ENCODE measurements around the gene ZNF205.
A peak's percentile ranks its signal among the peaks of the same experiment; 100 is the strongest.

The ZNF205 gene

DNA sequence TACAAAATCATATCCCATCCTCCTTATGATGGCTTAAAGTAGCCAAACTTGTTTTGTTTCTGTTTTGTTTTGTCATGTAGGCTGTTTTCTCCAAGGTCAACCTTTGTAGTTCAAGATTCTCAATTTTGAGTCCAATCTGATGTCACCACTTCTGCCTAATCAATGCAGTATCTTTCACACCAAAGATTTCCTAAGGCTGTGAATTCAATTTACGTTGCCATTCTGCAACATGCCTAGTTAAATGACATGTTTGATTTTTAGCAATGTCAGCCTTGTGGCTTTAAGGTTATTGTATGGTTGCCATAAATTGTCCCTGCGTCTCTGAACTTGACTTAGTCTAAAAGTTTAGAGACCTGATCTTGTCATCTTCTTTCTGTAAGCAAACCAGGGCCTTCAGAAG is 42.8 kb downstream of the ZNF205 start:
- Histone ChIP-seq H3K27me3 (ENCODE audit: control insufficient read depth in 3 of 3, insufficient read depth in 3 of 3, low read depth in 1 of 3, low read length in 3 of 3) (peaks cover 0 to 15% (median 2%) of the 10 kb centered on the region in 3 experiments), H2AK5ac (ENCODE audit: low read depth, low read length) (no peak overlapping the region), H2BK15ac (ENCODE audit: low read length) (no peak overlapping the region), H3K36me3 (replicated peaks in 1 of 2; ENCODE audit: control insufficient read depth in 2 of 2, insufficient read depth in 2 of 2, low read length in 2 of 2) (no peaks in the 10 kb centered on the region), H3K27ac (replicated peaks; ENCODE audit: low read length) (no peak overlapping the region), H3K9ac (ENCODE audit: low read depth, low read length, poor library complexity) (no peak overlapping the region), H3K18ac (ENCODE audit: low read length) (no peak overlapping the region), H2AFZ (ENCODE audit: low read length) (no peak overlapping the region), H3K4me1 (ENCODE audit: control insufficient read depth in 2 of 2, insufficient read depth in 1 of 2, low read depth in 1 of 2, low read length in 2 of 2) (peaks cover 7 to 8% of the 10 kb centered on the region in 2 donors), H3K79me1 (ENCODE audit: low read depth, low read length) (no peaks in the 10 kb centered on the region), H3K4ac (ENCODE audit: low read length) (no peak overlapping the region), H3K4me2 (ENCODE audit: insufficient read depth, low read length, poor library complexity, severe bottlenecking) (no peak overlapping the region), H3K14ac (ENCODE audit: low read length) (no peak overlapping the region), H4K8ac (ENCODE audit: low read depth, low read length) (no peak overlapping the region), H4K91ac (ENCODE audit: low read depth, low read length, poor library complexity) (no peak overlapping the region), H3K23ac (ENCODE audit: low read depth, low read length, poor library complexity) (no peak overlapping the region), H3K9me3 (replicated peaks in 1 of 2; ENCODE audit: control insufficient read depth in 2 of 2, insufficient read depth in 1 of 2, low read depth in 1 of 2, low read length in 2 of 2) (peaks cover 0 to 2% of the 10 kb centered on the region in 2 donors), H2BK120ac (ENCODE audit: low read depth, low read length) (no peak overlapping the region), H3K4me3 (ENCODE audit: low read length in 2 of 2) (no peak overlapping the region), H2BK5ac (ENCODE audit: low read length) (no peak overlapping the region), H2BK12ac (ENCODE audit: low read length) (no peak overlapping the region)
- no peak for DNase-seq (ENCODE audit: low spot score)
- no CpG with 5 or more reads among the region's 2 CpGs for WGBS, 2 donors (ENCODE audit: extremely low coverage in 2 of 2, insufficient read length in 2 of 2, insufficient replicate concordance in 1 of 2)

DNA sequence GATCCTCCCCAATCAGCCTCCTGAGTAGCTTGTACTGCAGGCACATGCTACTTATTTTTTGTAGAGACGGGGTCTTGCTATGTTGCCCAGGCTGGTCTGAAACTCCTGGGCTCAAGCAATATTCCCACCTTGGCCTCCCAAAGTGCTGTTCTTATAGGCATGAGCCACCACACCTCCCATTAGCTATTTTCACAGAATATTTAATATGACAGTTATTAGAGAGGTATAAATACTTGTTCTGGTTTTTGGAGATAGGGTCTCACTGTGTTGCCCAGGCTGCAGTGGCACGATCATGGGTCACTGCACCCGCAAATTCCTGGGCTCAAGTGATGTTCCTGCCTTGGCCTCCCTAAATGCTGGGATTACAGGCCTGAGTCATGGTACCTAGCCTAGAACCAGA is 43.6 kb downstream of the ZNF205 start:
- H2AK5ac ChIP-seq (ENCODE audit: low read depth, low read length) = no peak overlapping the region
- no CpG with 5 or more reads among the region's 3 CpGs for WGBS, 2 donors (ENCODE audit: extremely low coverage in 2 of 2, insufficient read length in 2 of 2, insufficient replicate concordance in 1 of 2)
- H4K8ac ChIP-seq (ENCODE audit: low read depth, low read length) = no peak overlapping the region
- peaks cover 7 to 8% of the 10 kb centered on the region in 2 donors for H3K4me1 ChIP-seq (ENCODE audit: control insufficient read depth in 2 of 2, insufficient read depth in 1 of 2, low read depth in 1 of 2, low read length in 2 of 2)
- no peak overlapping the region for H2AFZ ChIP-seq (ENCODE audit: low read length)
- H2BK12ac ChIP-seq (ENCODE audit: low read length) = no peak overlapping the region
- no peak overlapping the region for H2BK120ac ChIP-seq (ENCODE audit: low read depth, low read length)
- no peak overlapping the region for H3K4me3 ChIP-seq (ENCODE audit: low read length in 2 of 2)
- no peak for DNase-seq (ENCODE audit: low spot score)
- H3K9ac ChIP-seq (ENCODE audit: low read depth, low read length, poor library complexity) = no peak overlapping the region
- H3K27ac ChIP-seq (replicated peaks; ENCODE audit: low read length) = no peak overlapping the region
- no peak overlapping the region for H3K18ac ChIP-seq (ENCODE audit: low read length)
- no peak overlapping the region for H3K4ac ChIP-seq (ENCODE audit: low read length)
- peak overlapping the region; percentile 65 for H3K23ac ChIP-seq (ENCODE audit: low read depth, low read length, poor library complexity)
- no peak overlapping the region for H3K14ac ChIP-seq (ENCODE audit: low read length)
- no peak overlapping the region for H3K4me2 ChIP-seq (ENCODE audit: insufficient read depth, low read length, poor library complexity, severe bottlenecking)
- peaks cover 0 to 15% (median 2%) of the 10 kb centered on the region in 3 experiments for H3K27me3 ChIP-seq (ENCODE audit: control insufficient read depth in 3 of 3, insufficient read depth in 3 of 3, low read depth in 1 of 3, low read length in 3 of 3)
- H2BK5ac ChIP-seq (ENCODE audit: low read length) = no peak overlapping the region
- no peak overlapping the region for H2BK15ac ChIP-seq (ENCODE audit: low read length)
- H4K91ac ChIP-seq (ENCODE audit: low read depth, low read length, poor library complexity) = no peak overlapping the region
- H3K36me3 ChIP-seq (replicated peaks in 1 of 2; ENCODE audit: control insufficient read depth in 2 of 2, insufficient read depth in 2 of 2, low read length in 2 of 2) = no peaks in the 10 kb centered on the region
- no peaks in the 10 kb centered on the region for H3K79me1 ChIP-seq (ENCODE audit: low read depth, low read length)
- peaks cover 0 to 2% of the 10 kb centered on the region in 2 donors for H3K9me3 ChIP-seq (replicated peaks in 1 of 2; ENCODE audit: control insufficient read depth in 2 of 2, insufficient read depth in 1 of 2, low read depth in 1 of 2, low read length in 2 of 2)

DNA sequence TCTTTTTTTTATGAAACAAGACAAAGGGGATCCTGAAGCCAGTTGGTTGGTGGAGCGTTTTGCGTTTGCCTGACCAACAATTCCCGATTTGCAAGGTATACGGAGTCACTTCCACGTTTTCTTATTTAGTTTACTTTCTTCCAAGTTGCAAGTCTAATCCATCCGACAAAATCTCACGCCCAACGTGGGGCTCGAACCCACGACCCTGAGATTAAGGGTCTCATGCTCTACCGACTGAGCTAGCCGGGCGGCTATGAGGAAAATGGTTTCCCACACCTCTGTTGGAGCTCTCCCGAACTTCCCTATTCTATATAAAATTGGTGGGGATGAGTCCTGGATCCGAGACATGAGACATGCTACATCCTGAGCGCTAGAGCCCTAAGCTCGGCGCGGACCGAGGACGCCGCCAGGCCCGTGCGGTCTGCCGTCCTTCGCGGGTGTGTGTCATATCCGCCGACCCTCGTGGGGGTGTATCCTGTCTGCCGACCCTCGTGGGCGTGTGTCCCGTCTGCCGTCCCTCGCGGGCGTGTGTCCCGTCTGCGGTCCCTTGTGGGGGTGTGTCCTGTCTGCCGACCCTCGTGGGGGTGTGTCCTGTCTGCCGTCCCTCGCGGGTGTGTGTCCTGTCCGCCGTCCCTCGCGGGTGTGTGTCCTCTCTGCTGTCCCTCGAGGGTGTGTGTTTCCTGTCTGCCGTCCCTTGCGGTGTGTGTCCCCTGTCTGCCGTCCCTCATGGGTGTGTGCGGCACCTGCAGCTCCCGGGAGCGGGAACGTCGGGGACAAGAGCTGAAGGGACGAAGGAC is 45.0 kb downstream of the ZNF205 start:
- Histone ChIP-seq H3K4me3 (ENCODE audit: low read length in 2 of 2) (peak overlapping the region; percentile 53 to 97), H3K36me3 (replicated peaks in 1 of 2; ENCODE audit: control insufficient read depth in 2 of 2, insufficient read depth in 2 of 2, low read length in 2 of 2) (no peaks in the 10 kb centered on the region), H3K18ac (ENCODE audit: low read length) (peak overlapping the region; percentile 90), H3K4me1 (ENCODE audit: control insufficient read depth in 2 of 2, insufficient read depth in 1 of 2, low read depth in 1 of 2, low read length in 2 of 2) (peaks cover 5 to 8% of the 10 kb centered on the region in 2 donors), H3K27ac (replicated peaks; ENCODE audit: low read length) (no peak overlapping the region), H3K9ac (ENCODE audit: low read depth, low read length, poor library complexity) (peak overlapping the region; percentile 95), H4K8ac (ENCODE audit: low read depth, low read length) (peak overlapping the region; percentile 65), H2BK12ac (ENCODE audit: low read length) (peak overlapping the region; percentile 22), H2AFZ (ENCODE audit: low read length) (peak overlapping the region; percentile 99), H4K91ac (ENCODE audit: low read depth, low read length, poor library complexity) (no peak overlapping the region), H2AK5ac (ENCODE audit: low read depth, low read length) (peak overlapping the region; percentile 95), H3K23ac (ENCODE audit: low read depth, low read length, poor library complexity) (peak overlapping the region; percentile 98), H3K14ac (ENCODE audit: low read length) (peak overlapping the region; percentile 97), H2BK120ac (ENCODE audit: low read depth, low read length) (peak overlapping the region; percentile 61), H3K4me2 (ENCODE audit: insufficient read depth, low read length, poor library complexity, severe bottlenecking) (peak overlapping the region; percentile 94), H3K79me1 (ENCODE audit: low read depth, low read length) (no peaks in the 10 kb centered on the region), H3K9me3 (replicated peaks in 1 of 2; ENCODE audit: control insufficient read depth in 2 of 2, insufficient read depth in 1 of 2, low read depth in 1 of 2, low read length in 2 of 2) (peaks cover 0 to 2% of the 10 kb centered on the region in 2 donors), H3K27me3 (ENCODE audit: control insufficient read depth in 3 of 3, insufficient read depth in 3 of 3, low read depth in 1 of 3, low read length in 3 of 3) (peaks cover 0 to 15% (median 2%) of the 10 kb centered on the region in 3 experiments), H3K4ac (ENCODE audit: low read length) (peak overlapping the region; percentile 37), H2BK5ac (ENCODE audit: low read length) (no peak overlapping the region), H2BK15ac (ENCODE audit: low read length) (peak overlapping the region; percentile 49)
- WGBS, 2 donors (ENCODE audit: extremely low coverage in 2 of 2, insufficient read length in 2 of 2, insufficient replicate concordance in 1 of 2) = no CpG with 5 or more reads among the region's 59 CpGs
- DNase-seq (ENCODE audit: low spot score) = peak; percentile 77

DNA sequence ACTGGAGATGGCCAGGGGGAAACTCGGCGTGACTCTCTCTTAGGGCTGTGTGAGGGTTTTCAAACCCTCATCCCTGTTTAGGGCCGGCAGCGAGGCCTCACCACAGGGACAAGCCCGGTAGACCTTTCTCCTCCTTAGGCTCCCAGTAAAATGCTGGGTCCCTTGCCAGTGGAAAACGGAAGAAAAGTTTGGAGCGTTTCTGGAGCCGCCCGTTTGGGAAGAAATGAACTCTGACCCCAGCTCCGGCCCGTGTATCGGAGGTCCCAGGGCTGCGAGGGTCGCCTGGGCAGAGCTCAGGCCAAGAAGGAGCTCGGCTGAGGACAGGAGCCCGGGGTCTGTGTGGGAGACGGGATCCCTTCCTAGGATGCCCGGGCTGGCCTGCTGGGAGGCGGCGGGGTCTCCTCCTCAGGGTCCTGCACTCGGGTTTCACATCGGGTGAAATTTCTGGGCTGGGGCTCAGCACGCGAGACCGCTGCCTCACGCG is 45.7 kb downstream of the ZNF205 start:
- Histone ChIP-seq H3K4ac (ENCODE audit: low read length) (no peak overlapping the region), H4K8ac (ENCODE audit: low read depth, low read length) (no peak overlapping the region), H3K4me1 (ENCODE audit: control insufficient read depth in 2 of 2, insufficient read depth in 1 of 2, low read depth in 1 of 2, low read length in 2 of 2) (peaks cover 5 to 8% of the 10 kb centered on the region in 2 donors), H3K79me1 (ENCODE audit: low read depth, low read length) (no peaks in the 10 kb centered on the region), H3K36me3 (replicated peaks in 1 of 2; ENCODE audit: control insufficient read depth in 2 of 2, insufficient read depth in 2 of 2, low read length in 2 of 2) (no peaks in the 10 kb centered on the region), H2BK12ac (ENCODE audit: low read length) (peak overlapping the region; percentile 22), H2AFZ (ENCODE audit: low read length) (peak overlapping the region; percentile 99), H3K9me3 (replicated peaks in 1 of 2; ENCODE audit: control insufficient read depth in 2 of 2, insufficient read depth in 1 of 2, low read depth in 1 of 2, low read length in 2 of 2) (peaks cover 0 to 2% of the 10 kb centered on the region in 2 donors), H3K14ac (ENCODE audit: low read length) (peak overlapping the region; percentile 97), H3K9ac (ENCODE audit: low read depth, low read length, poor library complexity) (peak overlapping the region; percentile 95), H4K91ac (ENCODE audit: low read depth, low read length, poor library complexity) (no peak overlapping the region), H3K23ac (ENCODE audit: low read depth, low read length, poor library complexity) (peak overlapping the region; percentile 98), H3K27me3 (ENCODE audit: control insufficient read depth in 3 of 3, insufficient read depth in 3 of 3, low read depth in 1 of 3, low read length in 3 of 3) (peaks cover 0 to 15% (median 2%) of the 10 kb centered on the region in 3 experiments), H2AK5ac (ENCODE audit: low read depth, low read length) (no peak overlapping the region), H2BK5ac (ENCODE audit: low read length) (no peak overlapping the region), H3K18ac (ENCODE audit: low read length) (peak overlapping the region; percentile 90), H2BK120ac (ENCODE audit: low read depth, low read length) (peak overlapping the region; percentile 61), H3K4me2 (ENCODE audit: insufficient read depth, low read length, poor library complexity, severe bottlenecking) (peak overlapping the region; percentile 94), H2BK15ac (ENCODE audit: low read length) (peak overlapping the region; percentile 49), H3K27ac (replicated peaks; ENCODE audit: low read length) (no peak overlapping the region), H3K4me3 (ENCODE audit: low read length in 2 of 2) (peak overlapping the region; percentile 53 to 97)
- DNase-seq (ENCODE audit: low spot score) = peak; percentile 48
- no CpG with 5 or more reads among the region's 27 CpGs for WGBS, 2 donors (ENCODE audit: extremely low coverage in 2 of 2, insufficient read length in 2 of 2, insufficient replicate concordance in 1 of 2)
